Chondrocyte (in vitro differentiated cells): ENCODE data around the gene ACKR1. TPM values are rescaled to one million over a fixed set of nuclear protein-coding genes. Genes with fewer than 3 reads are reported as not detected.

Experiments
- DNase-seq: peaks from one replicate; pipeline ENCODE4 v3.0.0; 2021; ENCODE audit warnings: mixed read lengths, low spot score
- H3K27ac Mint-ChIP-seq: one replicate; pipeline ENCODE4 v1.8.0; 2021; ENCODE audit warnings: mild to moderate bottlenecking, moderate library complexity, mixed read lengths; ENCODE audit not compliant: unreplicated experiment
- H3K27me3 Mint-ChIP-seq: 2 replicates; pipeline ENCODE4 v1.8.0; 2021; ENCODE audit warnings: low read depth, mixed read lengths
- H3K36me3 Mint-ChIP-seq: 2 replicates; pipeline ENCODE4 v1.8.0; 2021; ENCODE audit warnings: low read depth, mixed read lengths
- H3K4me1 Mint-ChIP-seq: 2 replicates; pipeline ENCODE4 v1.8.0; 2021; ENCODE audit warnings: low read depth, mild to moderate bottlenecking, mixed read lengths
- H3K4me3 Mint-ChIP-seq: one replicate; pipeline ENCODE4 v1.8.0; 2021; ENCODE audit warnings: mild to moderate bottlenecking, moderate library complexity, mixed read lengths; ENCODE audit not compliant: unreplicated experiment
- H3K9me3 Mint-ChIP-seq: 2 replicates; pipeline ENCODE4 v1.8.0; 2021; ENCODE audit warnings: low read depth, mixed read lengths
- total RNA-seq: library from RNA; stranded (reverse); gene quantifications from 3 replicates; pipeline ENCODE4 v1.2.1, GENCODE V29; 2021
- TF ChIP-seq, protein P1 (sequence below): fragments of 200-600 bp; sonication (generic); IDR thresholded peaks from 2 replicates; pipeline ENCODE4 v1.5.0; 2021; ENCODE audit warnings: antibody characterized with exemption, mild to moderate bottlenecking, moderate library complexity

The ACKR1 gene
- total RNA-seq, 1 donor from 2014 or later = not detected

DNA sequence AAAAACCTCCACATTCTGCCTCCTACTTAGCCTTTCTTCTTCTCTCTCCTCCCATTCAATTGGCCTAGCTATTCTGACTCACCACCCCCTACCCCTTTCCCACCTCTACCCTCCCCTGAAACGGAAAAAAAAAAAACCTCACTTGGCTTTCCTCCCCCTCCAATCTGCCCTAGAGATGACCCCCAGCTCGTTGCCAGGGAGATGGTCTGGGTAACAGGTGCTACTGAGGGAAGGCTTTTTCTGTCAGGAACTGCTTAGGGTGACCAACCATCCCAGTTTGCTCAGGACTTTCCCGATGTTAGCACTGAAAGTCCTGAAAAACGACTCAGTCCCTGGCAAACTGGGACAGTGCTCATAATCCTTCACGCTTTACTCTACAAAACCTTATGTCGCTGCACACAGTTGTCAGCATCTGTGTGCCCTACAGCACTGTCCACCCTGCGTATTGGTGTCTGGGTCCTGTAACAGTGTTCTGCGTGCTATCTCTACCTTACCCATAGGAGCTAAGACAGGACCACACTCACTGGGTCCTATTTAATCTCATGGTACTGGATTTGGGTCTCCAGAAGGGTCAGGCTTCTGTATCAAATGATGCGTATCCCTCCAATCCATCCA is 41.0 kb upstream of the ACKR1 start:
- no peaks in the 10 kb centered on the region for H3K9me3 Mint-ChIP-seq
- no peaks in the 10 kb centered on the region for H3K36me3 Mint-ChIP-seq
- TF ChIP-seq, protein P1, sequence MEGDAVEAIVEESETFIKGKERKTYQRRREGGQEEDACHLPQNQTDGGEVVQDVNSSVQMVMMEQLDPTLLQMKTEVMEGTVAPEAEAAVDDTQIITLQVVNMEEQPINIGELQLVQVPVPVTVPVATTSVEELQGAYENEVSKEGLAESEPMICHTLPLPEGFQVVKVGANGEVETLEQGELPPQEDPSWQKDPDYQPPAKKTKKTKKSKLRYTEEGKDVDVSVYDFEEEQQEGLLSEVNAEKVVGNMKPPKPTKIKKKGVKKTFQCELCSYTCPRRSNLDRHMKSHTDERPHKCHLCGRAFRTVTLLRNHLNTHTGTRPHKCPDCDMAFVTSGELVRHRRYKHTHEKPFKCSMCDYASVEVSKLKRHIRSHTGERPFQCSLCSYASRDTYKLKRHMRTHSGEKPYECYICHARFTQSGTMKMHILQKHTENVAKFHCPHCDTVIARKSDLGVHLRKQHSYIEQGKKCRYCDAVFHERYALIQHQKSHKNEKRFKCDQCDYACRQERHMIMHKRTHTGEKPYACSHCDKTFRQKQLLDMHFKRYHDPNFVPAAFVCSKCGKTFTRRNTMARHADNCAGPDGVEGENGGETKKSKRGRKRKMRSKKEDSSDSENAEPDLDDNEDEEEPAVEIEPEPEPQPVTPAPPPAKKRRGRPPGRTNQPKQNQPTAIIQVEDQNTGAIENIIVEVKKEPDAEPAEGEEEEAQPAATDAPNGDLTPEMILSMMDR = no peak
- H3K4me1 Mint-ChIP-seq = peaks cover 13% of the 10 kb centered on the region
- H3K4me3 Mint-ChIP-seq = no peak overlapping the region
- no peak for DNase-seq
- no peak overlapping the region for H3K27ac Mint-ChIP-seq
- peaks cover 36% of the 10 kb centered on the region for H3K27me3 Mint-ChIP-seq

GRCh38 chr1:159168043-159168442 is 36.6 kb upstream of the ACKR1 start:
- DNase-seq = no peak
- Mint-ChIP-seq H3K4me1 (peaks cover 5% of the 10 kb centered on the region), H3K36me3 (no peaks in the 10 kb centered on the region), H3K9me3 (no peaks in the 10 kb centered on the region), H3K27ac (no peak overlapping the region), H3K4me3 (no peak overlapping the region), H3K27me3 (peaks cover 60% of the 10 kb centered on the region)
- TF ChIP-seq, protein P1 = no peak

DNA sequence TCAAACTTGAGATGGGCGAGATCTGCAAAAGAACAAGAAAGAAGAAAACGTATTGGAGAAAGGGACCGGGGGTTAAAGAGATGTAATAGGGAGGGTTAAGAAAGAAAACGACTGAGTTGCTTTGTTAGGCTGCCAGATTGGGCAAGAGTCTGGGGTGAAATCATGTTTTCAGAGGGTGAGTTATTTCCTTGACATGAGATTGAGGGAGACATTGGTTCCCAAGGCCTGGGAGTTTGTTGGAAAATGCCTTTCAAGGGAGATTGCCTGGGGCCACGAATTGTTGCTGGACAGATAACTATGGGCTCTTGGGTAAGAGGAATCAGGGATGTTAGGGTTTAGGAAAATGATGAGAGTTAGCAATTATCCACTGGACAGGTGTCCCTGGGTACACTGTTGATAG is 34.0 kb upstream of the ACKR1 start:
- TF ChIP-seq, protein P1 = no peak
- H3K27ac Mint-ChIP-seq = no peak overlapping the region
- DNase-seq = no peak
- no peak overlapping the region for H3K4me3 Mint-ChIP-seq
- peaks cover 5% of the 10 kb centered on the region for H3K4me1 Mint-ChIP-seq
- no peaks in the 10 kb centered on the region for H3K36me3 Mint-ChIP-seq
- H3K27me3 Mint-ChIP-seq = peaks cover 71% of the 10 kb centered on the region
- no peaks in the 10 kb centered on the region for H3K9me3 Mint-ChIP-seq

DNA sequence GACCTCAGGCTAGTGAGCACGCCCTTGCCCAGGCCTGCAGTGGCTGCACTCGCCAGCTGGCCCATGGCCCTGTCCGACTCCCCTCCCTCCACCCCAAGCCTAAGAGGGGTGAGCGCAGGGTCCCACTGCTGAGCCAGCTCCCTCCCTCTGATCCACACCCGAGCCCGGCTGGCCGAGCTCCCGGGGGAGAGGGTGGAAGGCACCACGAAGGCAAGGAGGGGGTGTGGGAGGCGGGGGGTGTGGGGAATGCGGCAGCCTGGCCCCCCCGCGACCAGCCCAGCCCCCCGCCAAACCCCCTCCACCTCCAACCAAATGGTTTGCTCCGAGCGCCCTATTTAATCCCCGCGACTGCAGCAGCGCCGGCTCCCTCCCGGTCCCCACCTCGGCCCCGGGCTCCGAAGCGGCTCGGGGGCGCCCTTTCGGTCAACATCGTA is 33.4 kb upstream of the ACKR1 start, which contains the start of gene CADM3:
CADM3 (plus strand) TSS at position 362 of the 434 bp plus-strand sequence. CDS start 151 bp downstream, outside the sequence.
- Mint-ChIP-seq H3K4me1 (peaks cover 5% of the 10 kb centered on the region), H3K27ac (no peak within 1 kb of the TSS), H3K9me3 (no peaks in the 10 kb centered on the region), H3K27me3 (peaks cover 65% of the 10 kb centered on the region), H3K36me3 (no peaks in the 10 kb centered on the region), H3K4me3 (peak within 1 kb of the TSS; percentile 38)
- DNase-seq = peak; percentile 81
- TF ChIP-seq, protein P1 = no peak

GRCh38 chr1:159171688-159172501 is 32.8 kb upstream of the ACKR1 start:
- Mint-ChIP-seq H3K36me3 (no peaks in the 10 kb centered on the region), H3K27ac (no peak overlapping the region), H3K9me3 (no peaks in the 10 kb centered on the region), H3K4me3 (peak overlapping the region; percentile 38), H3K27me3 (peaks cover 61% of the 10 kb centered on the region), H3K4me1 (peaks cover 5% of the 10 kb centered on the region)
- TF ChIP-seq, protein P1 = no peak
- no peak for DNase-seq
